H1 (cell line): ENCODE results near the gene NAV3. TPM values are rescaled to one million over a fixed set of nuclear protein-coding genes. Genes with fewer than 3 reads are reported as not detected.

Experiments
- CTCF ChIA-PET: fragments of 300-600 bp; sonication (Branson Sonifier 250); formaldehyde crosslinking; loops from one replicate; lab custom pipeline; 2021; ENCODE audit not compliant: partially characterized antibody; lab: Charles Lee
- POLR2A ChIA-PET: fragments of 300-600 bp; sonication (Branson Sonifier 250); formaldehyde crosslinking; loops from one replicate; lab custom pipeline; 2021; ENCODE audit warnings: inconsistent platforms; ENCODE audit not compliant: partially characterized antibody; lab: Charles Lee
- DNase-seq, 2 experiments: peaks; one replicate each; pipeline versions ENCODE4 v3.0.0 to v3.0.0-alpha.2; 2010 to 2022; ENCODE audit warnings: low spot score in 2 of 2, low read depth in 1 of 2, mixed read lengths in 1 of 2
- FAIRE-seq: peaks from 2 replicates; lab custom pipeline; 2011; peaks lifted over from hg19 to GRCh38; lab: Jason Lieb, UNC
- H2AFZ ChIP-seq: 2 replicates; pipeline ENCODE4 v1.8.1; 2012; ENCODE audit warnings: low read length, inconsistent platforms
- H2AK5ac ChIP-seq: 2 replicates; pipeline ENCODE4 v1.6.1; 2013; ENCODE audit warnings: low read depth, low read length
- H2BK120ac ChIP-seq: replicated peaks from 2 replicates; pipeline ENCODE3; 2013; ENCODE audit warnings: low read depth, low read length, inconsistent platforms
- H2BK12ac ChIP-seq: 2 replicates; pipeline ENCODE4 v1.6.1; 2013; ENCODE audit warnings: low read depth, low read length
- H2BK15ac ChIP-seq: 2 replicates; pipeline ENCODE4 v1.6.1; 2013; ENCODE audit warnings: low read length
- H2BK20ac ChIP-seq: 2 replicates; pipeline ENCODE4 v1.6.1; 2013; ENCODE audit warnings: low read length
- H2BK5ac ChIP-seq: 2 replicates; pipeline ENCODE4 v1.6.1; 2013; ENCODE audit warnings: low read depth, low read length
- H3K14ac ChIP-seq: 2 replicates; pipeline ENCODE4 v1.6.1; 2013; ENCODE audit warnings: inconsistent platforms; ENCODE audit not compliant: insufficient read length
- H3K18ac ChIP-seq: 2 replicates; pipeline ENCODE4 v1.6.1; 2013; ENCODE audit warnings: low read length; ENCODE audit errors: extremely low read depth
- H3K23ac ChIP-seq: 2 replicates; pipeline ENCODE4 v1.6.1; 2013; ENCODE audit warnings: inconsistent platforms; ENCODE audit not compliant: insufficient read length
- H3K23me2 ChIP-seq: 2 replicates; pipeline ENCODE4 v1.6.1; 2013; ENCODE audit warnings: low read depth, low read length
- H3K27ac ChIP-seq: 2 replicates; pipeline ENCODE4 v1.6.1; 2011; ENCODE audit warnings: low read depth, low read length, inconsistent platforms
- H3K27me3 ChIP-seq, 4 experiments: replicated peaks in 1 of 4; 1 replicate in 1 of 4; 2 replicates in 3 of 4; pipeline versions ENCODE4 v1.6.1 to v1.8.1; 2011 to 2013; ENCODE audit warnings: low read length in 3 of 4, mild to moderate bottlenecking in 3 of 4, inconsistent platforms in 2 of 4, mixed read lengths in 2 of 4, moderate library complexity in 1 of 4; ENCODE audit not compliant: control insufficient read depth in 3 of 4, insufficient read depth in 3 of 4; ENCODE audit errors: extremely low read depth in 1 of 4
- H3K36me3 ChIP-seq, 4 experiments: 2 replicates each; pipeline versions ENCODE4 v1.6.1 to v1.8.1; 2011 to 2013; ENCODE audit warnings: mild to moderate bottlenecking in 4 of 4, low read length in 3 of 4, moderate library complexity in 2 of 4, control low read depth in 1 of 4, inconsistent platforms in 1 of 4; ENCODE audit not compliant: insufficient read depth in 4 of 4, control insufficient read depth in 2 of 4
- H3K4ac ChIP-seq: replicated peaks from 2 replicates; pipeline ENCODE3; 2013; ENCODE audit warnings: low read length, low read depth, mixed read lengths, inconsistent platforms; ENCODE audit not compliant: insufficient read length
- H3K4me1 ChIP-seq, 4 experiments: replicated peaks in 1 of 4; 1 replicate in 1 of 4; 2 replicates in 3 of 4; pipeline versions ENCODE4 v1.6.1 to v1.8.1; 2011 to 2013; ENCODE audit warnings: low read length in 3 of 4, inconsistent platforms in 2 of 4, mixed read lengths in 1 of 4; ENCODE audit not compliant: insufficient read depth in 4 of 4, control insufficient read depth in 3 of 4
- H3K4me2 ChIP-seq, 2 experiments: 2 replicates each; pipeline versions ENCODE4 v1.6.1 to v1.8.1; 2011 to 2013; ENCODE audit warnings: low read depth in 2 of 2, low read length in 2 of 2, control low read depth in 1 of 2, inconsistent platforms in 1 of 2, mild to moderate bottlenecking in 1 of 2; ENCODE audit not compliant: insufficient read depth in 1 of 2
- H3K4me3 ChIP-seq, 4 experiments: fragments of 200-600, 300-600 bp in 1 of 4; sonication (generic), shearing (Covaris generic), sonication (Bioruptor Twin) in 1 of 4; 2 replicates each; pipeline versions ENCODE4 v1.5.1 to v1.8.1; 2011 to 2016; ENCODE audit warnings: low read length in 4 of 4, low read depth in 3 of 4, control low read depth in 2 of 4, inconsistent platforms in 2 of 4, mild to moderate bottlenecking in 2 of 4, mixed read lengths in 1 of 4, moderate library complexity in 1 of 4; ENCODE audit not compliant: insufficient read depth in 2 of 4; ENCODE audit errors: extremely low read depth in 1 of 4
- H3K56ac ChIP-seq: replicated peaks from 2 replicates; pipeline ENCODE3; 2013; ENCODE audit warnings: low read depth, mild to moderate bottlenecking, mixed read lengths, low read length, inconsistent platforms; ENCODE audit not compliant: insufficient read length
- H3K79me1 ChIP-seq: 2 replicates; pipeline ENCODE4 v1.6.1; 2013; ENCODE audit warnings: low read depth, low read length, control low read depth
- H3K79me2 ChIP-seq, 2 experiments: 2 replicates each; pipeline versions ENCODE4 v1.6.1 to v1.8.1; 2012 to 2013; ENCODE audit warnings: low read length in 2 of 2, mild to moderate bottlenecking in 2 of 2, inconsistent platforms in 1 of 2; ENCODE audit not compliant: insufficient read depth in 2 of 2, control insufficient read depth in 1 of 2
- H3K9ac ChIP-seq, 4 experiments: replicated peaks in 1 of 4; 1 replicate in 1 of 4; 2 replicates in 3 of 4; pipeline versions ENCODE4 v1.6.1 to v1.8.1; 2011 to 2013; ENCODE audit warnings: low read depth in 3 of 4, low read length in 3 of 4, control low read depth in 2 of 4, mild to moderate bottlenecking in 2 of 4, moderate library complexity in 2 of 4, inconsistent platforms in 1 of 4; ENCODE audit errors: extremely low read depth in 1 of 4
- H3K9me3 ChIP-seq, 2 experiments: 2 replicates each; pipeline versions ENCODE4 v1.6.1 to v1.8.1; 2012 to 2013; ENCODE audit warnings: mild to moderate bottlenecking in 2 of 2, moderate library complexity in 2 of 2, control low read depth in 1 of 2, inconsistent platforms in 1 of 2, low read depth in 1 of 2, low read length in 1 of 2, mixed read lengths in 1 of 2; ENCODE audit not compliant: insufficient read depth in 2 of 2
- H4K20me1 ChIP-seq, 2 experiments: replicated peaks in 1 of 2; 2 replicates each; pipeline versions ENCODE3 to v1.8.1; 2011 to 2013; ENCODE audit warnings: inconsistent platforms in 2 of 2, low read length in 2 of 2, mild to moderate bottlenecking in 1 of 2; ENCODE audit not compliant: insufficient read depth in 2 of 2, control insufficient read depth in 1 of 2
- H4K5ac ChIP-seq: 2 replicates; pipeline ENCODE4 v1.6.1; 2013; ENCODE audit warnings: low read length, low read depth, mixed read lengths, inconsistent platforms; ENCODE audit not compliant: insufficient read length
- H4K8ac ChIP-seq: 2 replicates; pipeline ENCODE4 v1.8.0; 2013; ENCODE audit warnings: mild to moderate bottlenecking, moderate library complexity, low read length, inconsistent platforms; ENCODE audit not compliant: insufficient read depth; ENCODE audit errors: extremely low read depth
- H4K91ac ChIP-seq: replicated peaks from 2 replicates; pipeline ENCODE3; 2013; ENCODE audit warnings: low read length, mixed read lengths, inconsistent platforms; ENCODE audit not compliant: insufficient read length
- E2F6 ChIP-seq: IDR thresholded peaks from 2 replicates; pipeline ENCODE4 v1.6.1; 2012; ENCODE audit warnings: inconsistent platforms
- EP300 ChIP-seq, 2 experiments: IDR thresholded peaks; 1 replicate in 1 of 2; 2 replicates in 1 of 2; pipeline ENCODE4 v1.6.1; 2011 to 2012; ENCODE audit warnings: low read depth in 2 of 2, low read length in 2 of 2, mild to moderate bottlenecking in 2 of 2, borderline replicate concordance in 1 of 2, inconsistent platforms in 1 of 2, moderate library complexity in 1 of 2
- HDAC2 ChIP-seq, 2 experiments: fragments of 300-600 bp in 1 of 2; sonication (generic) in 1 of 2; IDR thresholded peaks; 2 replicates each; pipeline ENCODE4 v1.6.1; 2011 to 2012; ENCODE audit warnings: low read depth in 2 of 2, low read length in 2 of 2, mild to moderate bottlenecking in 2 of 2, moderate library complexity in 2 of 2, borderline replicate concordance in 1 of 2, inconsistent platforms in 1 of 2
- KDM4A ChIP-seq: IDR thresholded peaks from one replicate; pipeline ENCODE4 v1.7.1; 2012; ENCODE audit warnings: low read depth, mild to moderate bottlenecking, moderate library complexity, low read length, inconsistent platforms; ENCODE audit not compliant: severe bottlenecking
- MAFK ChIP-seq: IDR thresholded peaks from 2 replicates; pipeline ENCODE4 v1.6.1; 2012; ENCODE audit warnings: low read depth, mild to moderate bottlenecking, improper control_type of control experiment, low read length
- RXRA ChIP-seq: IDR thresholded peaks from 2 replicates; pipeline ENCODE4 v1.6.1; 2011; ENCODE audit warnings: low read depth, mild to moderate bottlenecking, low read length, moderate library complexity; ENCODE audit not compliant: insufficient read depth
- SAP30 ChIP-seq: fragments of 300-600 bp; sonication (generic); IDR thresholded peaks from 2 replicates; pipeline ENCODE4 v1.7.1; 2012; ENCODE audit warnings: low read length, moderate library complexity, mild to moderate bottlenecking, inconsistent platforms; ENCODE audit not compliant: insufficient read depth, insufficient replicate concordance
- SRF ChIP-seq: IDR thresholded peaks from 2 replicates; pipeline ENCODE4 v1.6.1; 2011; ENCODE audit warnings: mild to moderate bottlenecking, low read depth, low read length, moderate library complexity
- TAF7 ChIP-seq: optimal IDR thresholded peaks from 2 replicates; pipeline ENCODE3; 2011; ENCODE audit warnings: low read depth, mild to moderate bottlenecking, inconsistent platforms, low read length, moderate library complexity, borderline replicate concordance
- YY1 ChIP-seq: IDR thresholded peaks from 2 replicates; pipeline ENCODE4 v1.6.1; 2011; ENCODE audit warnings: low read depth, mild to moderate bottlenecking, low read length
- polyA plus RNA-seq, 7 experiments: library from polyadenylated mRNA; depleted of rRNA in 3 of 7; stranded (reverse) in 5 of 7; unstranded in 2 of 7; fragments of >200 nt in 5 of 7; fragments of 200-250 nt in 2 of 7; gene quantifications; 1 replicate in 5 of 7; 2 replicates in 1 of 7; 4 replicates in 1 of 7; pipeline versions ENCODE4 v1.2.1 to v1.2.3, GENCODE V29; 2011 to 2013; ENCODE audit warnings: missing spikeins in 2 of 7, mixed read lengths in 2 of 7
- total RNA-seq: library from RNA; stranded (reverse); fragmentation: NEBNext Ultra II Directional; extraction: Animal tissue kit (Norgen Biotek cat#: 25700); gene quantifications from 2 replicates; pipeline ENCODE4 v1.2.1, GENCODE V29; 2021

The NAV3 gene
- total and polyA plus RNA-seq, 2 of the 8 experiments (the other 6 are each of a cell fraction or from before 2014, with no cell fraction given) = 0.47 to 5.0 TPM

GRCh38 chr12:77841521-77841920 lies 10.8 kb downstream of the NAV3 start:
- no peaks in the 10 kb centered on the region for H3K36me3 ChIP-seq
- no peaks in the 10 kb centered on the region for H4K20me1 ChIP-seq
- H2AFZ ChIP-seq = no peak overlapping the region
- CTCF ChIA-PET = no interaction called here
- H2BK5ac ChIP-seq = no peak overlapping the region
- no peak overlapping the region for H2BK120ac ChIP-seq
- no peak overlapping the region for H2BK15ac ChIP-seq
- H2AK5ac ChIP-seq = no peak overlapping the region
- no peak overlapping the region for H3K14ac ChIP-seq
- no peaks in the 10 kb centered on the region for H3K9me3 ChIP-seq
- no peak overlapping the region for H3K9ac ChIP-seq
- no peaks in the 10 kb centered on the region; a peak in 1 of 7 replicates for H3K4me1 ChIP-seq
- TF ChIP-seq E2F6 (no peak), KDM4A (no peak), HDAC2 (IDR thresholded peaks at IDR 0.05; ENCODE audit: borderline replicate concordance in 1 of 2, low read depth in 2 of 2, low read length in 2 of 2) (no peak), EP300 (IDR thresholded peaks at IDR 0.05; ENCODE audit: borderline replicate concordance in 1 of 2, low read depth in 2 of 2, low read length in 2 of 2) (no peak), SAP30 (no peak), TAF7 (no peak), MAFK (no peak), SRF (no peak), YY1 (no peak), RXRA (no peak)
- no peaks in the 10 kb centered on the region for H3K23me2 ChIP-seq
- DNase-seq (no peak), FAIRE-seq (no peak)
- H4K8ac ChIP-seq = no peak overlapping the region
- H3K27ac ChIP-seq = no peak overlapping the region
- H3K79me1 ChIP-seq = no peaks in the 10 kb centered on the region
- no peak overlapping the region for H3K56ac ChIP-seq
- no peaks in the 10 kb centered on the region for H3K79me2 ChIP-seq
- no peak overlapping the region for H3K4me2 ChIP-seq
- no peak overlapping the region for H2BK12ac ChIP-seq
- H3K4ac ChIP-seq = no peak overlapping the region
- no peak overlapping the region for H2BK20ac ChIP-seq
- H3K4me3 ChIP-seq = no peak overlapping the region
- no peak overlapping the region for H4K5ac ChIP-seq
- POLR2A ChIA-PET = no interaction called here
- H4K91ac ChIP-seq = no peak overlapping the region
- no peaks in the 10 kb centered on the region for H3K27me3 ChIP-seq
- no peak overlapping the region for H3K23ac ChIP-seq
- no peak overlapping the region for H3K18ac ChIP-seq
